ENCODE measurements around the gene OR2AJ1. TPM values are rescaled to one million over a fixed set of nuclear protein-coding genes. Genes with fewer than 3 reads are reported as not detected.

OR2AJ1 gene
- total RNA-seq, 1 donor from 2014 or later: not detected

DNA sequence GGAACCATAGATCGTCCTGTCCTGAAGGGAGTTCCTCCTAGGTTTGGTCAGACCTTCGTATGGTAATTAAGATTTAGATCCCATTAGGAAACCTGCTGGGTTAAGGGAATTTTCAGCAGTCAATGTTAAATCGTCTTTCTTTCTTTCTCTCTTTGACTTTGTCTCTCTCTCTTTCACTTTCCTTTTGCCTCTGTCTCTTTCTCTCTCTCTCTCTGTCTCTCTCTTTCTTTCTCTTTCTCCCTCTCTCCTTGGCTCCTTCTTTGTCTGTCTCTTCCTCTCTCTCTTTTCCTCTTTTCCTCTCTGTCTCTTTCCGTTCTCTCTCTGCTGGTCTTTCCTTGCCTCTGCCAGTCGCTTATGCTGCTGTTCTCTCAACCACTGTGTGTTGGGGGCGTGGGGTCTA, 20.6 kb upstream of the OR2AJ1 start:
- Mint-ChIP-seq H3K27ac (no peak overlapping the region), H3K4me3 (ENCODE audit: low read depth) (no peak overlapping the region), H3K9me3 (ENCODE audit: low read depth) (peaks cover 35% of the 10 kb centered on the region), H3K4me1 (ENCODE audit: low read depth) (no peaks in the 10 kb centered on the region), H3K27me3 (no peaks in the 10 kb centered on the region), H3K36me3 (ENCODE audit: insufficient read depth) (no peaks in the 10 kb centered on the region)
- no peak for TF ChIP-seq CTCF (IDR thresholded peaks at IDR 0.05; ENCODE audit: unreplicated experiment)
- no peak for DNase-seq (ENCODE audit: low spot score, unreplicated experiment)

- Mint-ChIP-seq H3K36me3 (ENCODE audit: insufficient read depth) (no peaks in the 10 kb centered on the region), H3K4me3 (ENCODE audit: low read depth) (no peak overlapping the region), H3K9me3 (ENCODE audit: low read depth) (peaks cover 37% of the 10 kb centered on the region), H3K27ac (no peak overlapping the region), H3K4me1 (ENCODE audit: low read depth) (no peaks in the 10 kb centered on the region), H3K27me3 (no peaks in the 10 kb centered on the region)
- TF ChIP-seq CTCF (IDR thresholded peaks at IDR 0.05; ENCODE audit: unreplicated experiment): no peak
- DNase-seq (ENCODE audit: low spot score, unreplicated experiment): no peak
These were observed 19.5 kb upstream of the OR2AJ1 start for GRCh38 chr1:247905181-247905580.

GRCh38 chr1:247905910-247906503, 18.7 kb upstream of the OR2AJ1 start:
- no peak overlapping the region for H3K4me3 Mint-ChIP-seq (ENCODE audit: low read depth)
- H3K36me3 Mint-ChIP-seq (ENCODE audit: insufficient read depth): no peaks in the 10 kb centered on the region
- no peak for DNase-seq (ENCODE audit: low spot score, unreplicated experiment)
- TF ChIP-seq CTCF (IDR thresholded peaks at IDR 0.05; ENCODE audit: unreplicated experiment): no peak
- H3K9me3 Mint-ChIP-seq (ENCODE audit: low read depth): peaks cover 45% of the 10 kb centered on the region
- H3K27me3 Mint-ChIP-seq: no peaks in the 10 kb centered on the region
- no peaks in the 10 kb centered on the region for H3K4me1 Mint-ChIP-seq (ENCODE audit: low read depth)
- no peak overlapping the region for H3K27ac Mint-ChIP-seq

- TF ChIP-seq CTCF (IDR thresholded peaks at IDR 0.05; ENCODE audit: unreplicated experiment): no peak
- DNase-seq (ENCODE audit: low spot score, unreplicated experiment): no peak
- Mint-ChIP-seq H3K27me3 (no peaks in the 10 kb centered on the region), H3K9me3 (ENCODE audit: low read depth) (peaks cover 45% of the 10 kb centered on the region), H3K27ac (no peak overlapping the region), H3K4me3 (ENCODE audit: low read depth) (no peak overlapping the region), H3K36me3 (ENCODE audit: insufficient read depth) (no peaks in the 10 kb centered on the region), H3K4me1 (ENCODE audit: low read depth) (no peaks in the 10 kb centered on the region)
These were observed 18.1 kb upstream of the OR2AJ1 start for GRCh38 chr1:247906504-247907047.

- H3K36me3 Mint-ChIP-seq (ENCODE audit: insufficient read depth): no peaks in the 10 kb centered on the region
- H3K4me3 Mint-ChIP-seq (ENCODE audit: low read depth): no peak overlapping the region
- H3K9me3 Mint-ChIP-seq (ENCODE audit: low read depth): peaks cover 48% of the 10 kb centered on the region
- no peak overlapping the region for H3K27ac Mint-ChIP-seq
- H3K27me3 Mint-ChIP-seq: no peaks in the 10 kb centered on the region
- H3K4me1 Mint-ChIP-seq (ENCODE audit: low read depth): no peaks in the 10 kb centered on the region
- no peak for TF ChIP-seq CTCF (IDR thresholded peaks at IDR 0.05; ENCODE audit: unreplicated experiment)
- no peak for DNase-seq (ENCODE audit: low spot score, unreplicated experiment)
These were observed 15.9 kb upstream of the OR2AJ1 start for GRCh38 chr1:247908766-247909165.

Measured in progenitor cell of endocrine pancreas (in vitro differentiated cells).